ENCODE data around the gene AHNAK2.
A peak's percentile ranks its signal among the peaks of the same experiment; 100 is the strongest.
"Not testable (repeated sequence)": the region's sequence is repeated elsewhere in the genome, so short reads cannot be mapped to it uniquely, and the experiment has no call there.

The AHNAK2 gene

DNA sequence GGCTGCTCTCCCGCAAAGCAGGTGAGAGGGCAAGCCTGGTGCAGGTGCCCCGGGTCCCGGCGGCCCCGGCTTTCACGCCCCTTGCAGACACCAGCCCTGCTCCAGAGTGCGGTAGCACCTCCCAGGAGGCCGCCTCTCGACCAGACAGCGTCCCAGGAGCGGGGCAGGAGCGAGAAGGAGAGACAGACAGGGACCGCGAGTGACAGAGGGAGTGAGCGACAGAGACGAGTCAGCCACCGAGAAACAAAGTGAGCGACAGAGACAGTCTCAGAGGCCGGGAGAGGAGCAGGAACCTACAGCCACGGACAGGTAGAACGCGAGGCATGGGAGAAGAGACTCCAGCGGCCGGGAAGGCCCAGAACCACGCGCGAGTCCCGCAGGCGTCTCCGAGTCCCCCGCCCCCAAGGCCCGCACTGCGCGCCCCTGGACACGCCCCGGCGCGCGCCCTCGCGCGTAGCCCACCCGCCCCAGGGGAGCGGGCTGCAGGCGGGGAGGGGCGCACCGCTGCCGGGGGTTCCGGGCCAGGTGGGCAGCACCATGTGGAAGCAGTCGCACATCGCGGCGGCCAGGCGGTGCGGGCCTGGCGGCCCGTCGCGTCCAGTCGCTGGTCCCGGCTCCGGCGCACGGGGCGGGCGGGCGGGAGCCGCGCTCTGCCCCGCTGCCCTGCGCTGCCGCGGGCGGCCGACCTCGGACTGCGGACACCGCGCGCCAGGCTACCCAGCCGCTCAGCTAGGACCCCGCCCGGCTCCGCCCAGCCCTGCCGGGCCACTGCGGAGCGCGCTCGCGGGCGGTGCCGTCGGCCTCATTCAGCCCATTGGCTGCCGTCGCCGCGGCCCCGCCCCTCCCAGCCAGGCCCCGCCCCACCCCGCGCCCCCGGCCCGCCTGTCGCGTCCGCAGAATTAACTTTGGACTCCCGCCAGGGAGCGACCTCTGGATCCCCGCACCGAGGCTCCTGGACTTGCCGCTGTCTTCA lies at the start of gene AHNAK2:
AHNAK2 (minus strand) TSS at position 694 of the 973 bp plus-strand sequence; CDS start at position 557, 137 bp downstream.
- no peak for DNase-seq

DNA sequence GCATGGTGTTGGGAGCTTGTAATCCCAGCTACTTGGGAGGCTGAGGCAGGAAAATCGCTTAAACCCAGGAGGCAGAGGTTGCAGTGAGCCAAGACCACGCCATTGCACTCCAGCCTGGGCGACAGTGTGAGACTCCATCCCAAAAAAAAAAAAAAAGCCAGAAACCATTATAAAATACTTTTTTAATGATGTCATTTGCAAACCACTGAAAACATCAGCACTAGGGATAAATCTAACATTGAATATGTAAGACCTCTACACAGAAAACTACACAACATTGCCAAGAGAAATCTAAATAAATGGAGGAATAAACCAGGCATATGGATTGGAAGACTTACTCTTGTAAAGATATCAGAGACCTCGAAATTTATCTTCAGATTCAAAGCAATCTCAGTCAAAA lies 49.5 kb upstream of the AHNAK2 start:
- DNase-seq = not testable (repeated sequence)

DNA sequence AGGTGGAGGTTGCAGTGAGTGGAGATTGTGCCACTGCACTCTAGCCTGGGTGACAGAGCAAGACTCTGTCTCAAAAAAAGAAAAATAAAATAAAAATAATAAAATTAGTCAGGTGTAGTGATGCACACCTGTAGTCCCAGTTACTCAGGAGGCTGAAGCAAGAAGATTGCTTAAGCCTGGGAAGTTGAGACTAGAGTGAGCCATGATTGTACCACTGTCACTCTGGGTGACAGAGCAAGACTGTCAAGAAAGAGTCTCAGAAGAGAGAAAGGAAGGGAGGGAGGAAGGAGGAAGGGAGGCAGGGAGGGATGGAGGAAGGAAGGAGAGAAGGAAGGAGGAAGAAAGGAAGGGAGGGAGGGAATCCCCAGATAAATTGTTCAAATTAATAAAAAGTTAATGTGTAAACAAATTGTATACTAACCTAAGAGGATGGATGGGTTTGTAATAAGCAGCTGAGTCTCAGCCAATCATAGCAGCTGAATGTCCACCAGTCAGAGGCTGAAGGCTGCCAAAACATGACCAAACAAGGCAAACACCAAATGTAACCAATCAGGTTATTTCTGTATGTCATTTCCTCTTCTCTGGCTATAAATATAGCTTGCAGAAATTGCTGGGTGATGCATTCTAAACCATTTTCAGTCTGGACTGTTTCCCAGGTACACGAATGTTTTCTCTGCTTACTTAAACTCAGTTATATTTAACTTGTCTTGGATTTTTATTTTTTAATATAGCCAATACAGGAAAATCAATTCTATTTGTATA lies 48.8 kb upstream of the AHNAK2 start:
- no peak for DNase-seq

DNA sequence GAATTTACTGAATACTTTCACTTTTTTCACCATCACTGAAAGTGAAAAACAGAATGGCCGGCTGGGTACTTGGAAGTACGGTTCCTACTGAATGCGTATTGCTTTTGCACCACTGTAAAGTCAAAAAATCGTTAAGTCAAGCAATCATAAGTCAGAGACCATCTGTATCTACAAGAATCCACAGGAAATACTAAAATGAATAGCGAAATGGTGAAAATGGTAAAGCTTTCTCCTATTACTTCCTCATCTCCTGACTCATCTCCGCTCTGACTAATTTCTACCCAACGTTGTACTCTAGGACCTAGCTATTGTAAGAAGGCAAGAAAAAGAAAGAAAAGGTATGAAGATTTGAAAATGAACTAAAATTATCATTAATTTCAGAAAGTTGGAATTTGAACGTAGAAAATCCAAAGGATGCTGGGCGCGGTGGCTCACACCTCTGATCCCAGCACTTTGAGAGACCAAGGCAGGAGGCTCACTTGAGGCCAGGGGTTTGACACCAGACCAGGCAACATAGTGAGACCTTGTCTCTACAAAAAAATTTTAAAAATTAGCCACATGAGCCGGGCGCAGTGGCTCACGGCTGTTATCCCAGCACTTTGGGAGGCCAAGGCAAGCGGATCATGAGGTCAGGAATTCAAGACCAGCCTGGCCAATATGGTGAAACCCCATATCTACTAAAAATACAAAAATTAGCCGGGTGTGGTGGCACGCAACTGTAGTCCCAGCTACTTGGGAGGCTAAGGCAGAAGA lies 48.0 kb upstream of the AHNAK2 start:
- no peak for DNase-seq

DNA sequence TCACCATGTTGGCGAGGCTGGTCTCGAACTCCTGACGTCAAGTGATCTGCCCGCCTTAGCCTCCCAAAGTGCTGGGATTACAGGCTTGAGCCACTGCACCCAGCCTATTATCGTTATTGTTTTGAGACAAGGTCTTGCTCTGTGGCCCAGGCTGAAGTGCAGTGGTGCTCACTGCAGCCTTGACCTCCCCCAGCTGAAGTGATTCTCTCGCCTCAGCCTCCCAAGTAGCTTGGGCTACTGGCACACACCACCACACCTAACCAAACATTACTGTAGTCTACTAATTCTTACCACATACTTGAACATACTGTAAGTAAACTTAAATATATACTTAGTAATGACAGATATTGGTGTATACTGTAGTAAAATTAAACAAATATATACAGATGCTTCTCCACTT lies 47.3 kb upstream of the AHNAK2 start:
- DNase-seq = no peak

DNA sequence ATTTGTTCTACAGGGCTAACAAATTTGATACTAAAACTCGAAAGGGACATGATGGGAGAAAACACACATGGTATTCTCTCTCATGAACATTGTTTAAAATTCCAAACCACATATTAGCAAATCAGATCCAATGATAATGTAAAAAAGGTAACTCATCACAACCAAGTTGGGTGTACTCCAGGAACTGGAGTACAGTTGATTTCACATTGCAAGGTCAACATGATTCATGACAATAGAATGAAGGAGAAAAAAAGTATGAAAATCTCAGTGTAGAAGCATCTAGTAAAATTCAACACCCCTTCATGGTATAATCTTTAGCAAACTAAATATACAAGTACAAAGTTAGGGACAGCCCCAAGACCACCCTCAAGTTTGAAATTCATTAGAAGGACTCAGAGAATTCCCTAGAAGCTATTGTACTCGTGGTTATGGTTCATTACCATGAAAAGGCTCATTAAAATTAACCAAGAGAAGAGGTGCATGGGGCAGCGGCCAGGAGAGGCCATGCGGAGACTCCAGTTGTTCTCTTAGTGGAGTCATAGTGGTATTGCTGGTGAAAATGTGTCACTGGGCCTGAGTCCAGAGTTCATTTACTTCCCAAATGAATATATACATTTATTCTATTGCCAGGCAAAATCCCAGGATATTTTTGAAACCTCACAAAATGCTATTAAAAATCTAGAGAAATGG lies 45.8 kb upstream of the AHNAK2 start:
- no peak for DNase-seq

DNA sequence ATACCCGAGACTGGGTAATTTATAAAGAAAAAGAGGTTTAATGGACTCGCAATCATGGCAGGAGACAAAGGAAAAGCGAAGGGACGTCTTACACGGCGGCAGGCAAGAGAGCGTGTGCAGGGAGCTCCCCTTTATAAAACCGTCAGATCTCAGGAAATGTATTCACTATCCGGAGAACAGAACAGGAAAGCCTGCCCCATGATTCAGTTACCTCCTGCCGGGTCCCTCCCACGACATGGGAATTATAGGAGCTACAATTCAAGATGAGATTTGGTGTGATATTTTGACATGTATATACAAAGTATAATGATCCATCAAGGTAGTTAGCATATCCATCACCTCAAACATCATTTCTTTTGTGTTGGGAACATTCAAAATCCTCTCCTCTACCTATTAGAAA lies 45.0 kb upstream of the AHNAK2 start:
- no peak for DNase-seq

DNA sequence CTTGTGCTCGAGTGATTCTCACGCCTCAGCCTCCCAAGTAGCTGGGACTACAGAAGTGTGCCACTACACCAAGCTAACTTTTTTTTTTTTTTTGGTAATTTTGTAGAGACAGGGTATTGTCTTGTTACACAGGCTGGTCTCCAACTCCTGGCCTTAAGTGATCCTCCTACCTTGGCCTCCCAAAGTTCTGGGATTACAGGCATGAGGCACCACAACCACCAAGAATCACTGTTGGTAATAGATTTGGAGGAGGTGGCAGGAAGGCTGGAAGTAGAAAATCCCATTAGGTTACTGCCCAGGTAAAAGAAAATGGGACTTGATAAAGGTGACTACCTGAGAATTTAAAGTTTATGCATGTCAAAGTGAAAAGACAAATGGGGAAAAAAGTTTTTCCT lies 44.1 kb upstream of the AHNAK2 start:
- no peak for DNase-seq

DNA sequence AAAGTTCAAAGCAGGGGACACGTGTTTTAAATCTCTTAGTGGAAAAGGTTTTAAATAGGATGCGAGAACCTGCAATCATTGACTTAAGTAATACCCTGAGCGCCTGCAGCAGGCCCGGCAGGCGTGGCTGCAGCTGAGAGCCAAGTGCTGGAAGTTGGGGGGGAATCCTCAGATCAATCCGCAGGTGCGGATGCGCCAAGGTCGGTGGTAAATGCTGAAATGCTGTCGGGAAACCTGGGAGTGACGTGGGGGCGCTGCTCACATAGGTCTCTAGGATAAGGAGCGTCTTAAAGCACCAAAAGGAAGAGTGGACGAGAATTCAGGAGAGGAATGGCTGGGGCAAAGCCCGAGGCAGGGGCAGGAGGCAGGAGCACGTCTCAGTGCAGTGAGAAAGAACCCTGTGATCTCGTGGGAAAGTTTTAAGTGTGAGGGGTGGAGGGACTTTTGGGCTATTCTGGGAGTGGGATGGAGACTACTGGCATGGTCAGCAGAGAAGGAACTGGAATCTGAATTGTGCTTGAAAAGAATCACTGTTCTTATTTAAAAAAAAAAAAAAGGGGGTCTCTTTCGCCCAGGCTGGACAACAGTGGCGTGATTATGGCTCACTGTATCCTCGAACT lies 43.6 kb upstream of the AHNAK2 start:
- no peak for DNase-seq

DNA sequence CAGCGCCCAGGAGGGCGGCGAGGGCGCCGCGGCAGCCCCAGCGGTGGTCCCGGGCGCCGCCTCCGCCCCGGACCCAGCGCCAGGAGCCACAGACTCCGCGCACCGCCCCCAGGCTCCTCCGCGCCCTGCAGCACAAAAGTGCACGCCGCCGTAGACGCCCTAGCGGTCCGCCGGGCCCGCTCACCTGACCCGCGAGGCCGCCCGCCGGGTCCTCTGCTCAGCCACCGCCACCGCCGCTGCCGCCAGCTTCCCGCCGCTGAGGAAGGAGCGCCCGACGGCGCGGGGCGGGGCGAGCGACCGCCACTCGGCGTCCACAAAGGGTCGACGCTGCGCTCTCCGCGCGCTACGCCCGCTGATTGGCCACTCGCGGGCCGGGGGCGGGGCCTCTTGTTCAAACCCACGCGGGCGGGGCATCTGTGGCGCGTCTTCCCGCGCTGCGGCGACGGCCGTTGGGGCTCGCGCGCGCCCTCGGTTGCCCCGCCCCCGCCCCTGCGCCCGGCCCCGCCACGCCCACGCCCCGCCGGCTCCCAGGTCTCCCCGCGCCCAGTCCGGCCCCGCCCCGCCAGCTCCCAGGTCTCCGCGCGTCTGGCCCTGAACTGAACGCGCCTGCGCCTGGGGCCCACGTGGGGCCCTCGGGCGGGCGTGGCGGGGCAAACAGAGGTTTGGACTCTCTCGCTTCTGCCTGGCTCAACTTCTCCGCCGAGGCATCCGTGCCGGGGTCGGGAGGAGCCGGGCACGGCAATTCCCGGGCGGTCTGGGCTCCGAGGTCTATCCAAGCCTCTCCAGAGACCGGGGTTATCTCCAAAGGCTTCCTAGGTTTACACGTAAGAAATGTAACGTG lies 42.9 kb upstream of the AHNAK2 start, which contains the start of gene CDCA4:
CDCA4 (minus strand) TSS at position 269 of the 841 bp plus-strand sequence. CDS start 9,154 bp downstream, outside the sequence.
- DNase-seq = peak; percentile 96

DNA sequence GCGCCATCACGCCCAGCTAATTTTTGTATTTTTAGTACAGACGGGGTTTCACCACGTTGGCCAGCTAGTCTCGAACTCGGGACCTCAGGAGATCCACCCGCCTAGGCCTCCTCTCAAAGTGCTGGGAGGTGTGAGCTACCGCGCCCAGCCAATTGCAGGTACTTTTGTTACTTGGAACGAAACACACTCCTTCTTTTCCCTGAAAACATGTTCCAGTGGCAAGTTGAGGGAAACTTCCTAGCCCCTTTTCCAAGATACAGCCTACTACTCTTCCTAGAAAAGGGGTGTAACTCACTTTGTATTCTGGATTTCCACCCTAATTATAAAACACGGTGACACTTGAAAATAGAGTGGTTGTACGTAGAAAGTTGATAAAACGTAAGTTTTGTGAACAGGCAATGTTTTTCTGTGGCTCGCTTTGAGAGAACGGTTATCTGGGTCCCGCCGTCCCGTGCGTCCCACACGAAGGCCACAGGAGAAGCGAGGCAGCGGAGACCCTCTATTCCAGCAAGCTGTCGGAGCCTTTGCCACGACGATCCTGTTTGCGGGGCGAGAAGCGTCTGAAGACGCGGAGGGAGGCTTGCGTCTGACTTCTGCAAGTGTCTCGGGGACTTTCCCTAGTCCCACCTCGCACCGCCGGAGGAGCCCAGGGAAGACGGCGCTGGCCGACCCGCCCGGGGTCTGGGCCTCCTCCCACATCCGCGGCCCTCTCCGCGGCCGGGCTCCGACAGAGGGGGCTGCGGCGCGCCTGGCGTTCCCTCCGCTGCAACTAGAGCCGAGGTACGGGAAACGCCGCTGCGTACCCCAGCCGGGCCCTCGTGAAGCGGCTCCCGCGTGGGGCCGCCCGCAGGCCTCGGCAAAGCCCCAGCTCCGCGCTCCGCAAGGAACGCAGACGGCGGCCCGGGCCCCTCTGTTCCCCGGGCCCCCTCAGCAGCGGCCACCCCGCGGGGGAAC lies 42.0 kb upstream of the AHNAK2 start:
- DNase-seq = peak; percentile 40

DNA sequence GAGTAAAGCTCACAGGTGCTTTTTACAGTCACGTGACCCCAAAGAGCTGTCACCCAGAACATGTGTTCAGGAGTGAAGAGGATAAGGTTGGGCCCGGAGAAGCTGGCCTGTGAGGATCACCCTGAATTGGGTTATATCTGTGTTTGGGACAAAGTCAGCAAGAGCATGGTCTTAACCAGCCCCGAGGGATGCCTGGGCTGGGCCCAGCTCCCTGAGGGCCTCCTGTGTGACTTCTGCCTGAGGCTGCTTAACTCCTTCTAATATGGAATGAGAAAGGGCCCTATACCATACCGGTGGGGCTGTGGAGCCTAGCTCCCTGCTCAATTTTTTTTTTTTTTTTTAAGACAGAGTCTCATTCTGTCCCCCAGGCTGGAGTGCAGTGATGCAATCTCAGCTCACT lies 40.2 kb upstream of the AHNAK2 start:
- no peak for DNase-seq

DNA sequence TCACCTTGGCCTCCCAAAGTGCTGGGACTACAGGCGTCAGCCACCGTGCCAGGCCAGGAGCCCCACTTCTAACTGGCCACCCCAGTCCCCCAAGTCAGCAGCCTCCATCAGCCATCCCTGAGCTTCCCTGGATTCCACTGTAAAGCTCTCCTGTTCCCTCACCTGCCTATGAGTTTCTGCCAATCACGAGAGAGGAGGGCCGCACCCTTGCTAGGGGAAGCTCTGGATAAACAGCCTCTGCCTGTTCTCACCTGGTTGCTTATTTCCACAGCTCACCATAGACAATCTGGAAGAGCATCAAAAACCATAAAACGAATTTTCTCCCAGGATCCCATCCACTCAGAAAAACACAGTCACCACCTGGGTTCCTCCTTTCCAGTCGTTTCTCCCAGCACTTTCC lies 37.7 kb upstream of the AHNAK2 start:
- DNase-seq = no peak

DNA sequence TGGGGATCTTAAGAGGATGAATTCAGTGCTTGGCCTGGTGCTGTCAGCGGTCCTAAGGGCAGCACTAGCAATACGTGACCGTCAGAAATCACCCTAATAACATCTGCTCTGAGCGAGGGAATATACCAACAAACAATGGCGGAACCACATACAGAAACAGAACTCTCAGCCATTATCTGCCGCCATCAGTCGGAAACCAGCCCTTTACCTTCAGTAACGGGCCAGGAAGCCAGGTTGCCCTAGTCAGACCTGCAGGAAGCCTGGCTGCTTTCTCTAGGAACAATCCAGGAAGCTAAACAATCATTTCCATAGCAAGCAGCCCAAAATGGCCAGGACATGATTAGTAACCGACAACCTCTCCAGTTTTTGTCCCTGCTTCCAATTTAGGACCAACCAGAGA lies 37.1 kb upstream of the AHNAK2 start:
- DNase-seq = no peak

DNA sequence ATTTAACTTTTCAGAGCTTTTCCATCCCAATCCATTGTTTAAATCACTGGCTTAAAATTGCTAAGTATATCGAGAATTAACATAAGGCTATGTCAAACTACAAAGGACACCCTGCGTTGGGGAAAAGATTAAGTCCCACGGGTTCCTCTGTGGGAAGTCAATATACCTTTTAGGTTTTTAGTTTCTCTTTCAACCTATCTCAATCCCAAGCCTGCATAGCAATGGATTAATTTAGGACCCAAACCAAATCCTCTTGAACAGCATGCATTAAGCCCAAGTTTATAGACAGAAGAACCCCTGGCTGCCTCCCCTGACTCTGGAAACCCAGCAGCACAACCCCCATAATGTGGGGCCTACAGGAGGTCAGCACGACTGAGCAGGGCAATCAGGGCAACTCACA lies 36.5 kb upstream of the AHNAK2 start:
- no peak for DNase-seq

DNA sequence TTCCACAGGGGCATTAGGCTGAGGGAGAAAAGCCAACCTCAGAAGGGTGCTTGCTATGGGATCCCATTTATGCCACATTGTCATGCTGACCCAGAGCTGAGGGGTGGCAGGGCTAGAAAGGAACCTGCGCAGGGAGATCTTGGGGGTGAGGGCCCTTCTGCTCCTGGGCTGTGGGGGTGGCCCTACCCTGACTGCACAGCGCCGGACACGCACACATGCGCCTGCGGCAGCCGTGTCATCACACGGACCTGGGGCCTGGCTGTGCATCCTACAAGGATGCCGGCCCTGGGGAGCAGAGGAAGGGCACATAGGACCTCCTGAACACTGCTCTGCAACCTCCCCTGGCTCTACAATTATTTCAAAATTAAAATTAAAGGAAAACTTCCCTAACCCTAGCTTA lies 35.9 kb upstream of the AHNAK2 start:
- DNase-seq = no peak

DNA sequence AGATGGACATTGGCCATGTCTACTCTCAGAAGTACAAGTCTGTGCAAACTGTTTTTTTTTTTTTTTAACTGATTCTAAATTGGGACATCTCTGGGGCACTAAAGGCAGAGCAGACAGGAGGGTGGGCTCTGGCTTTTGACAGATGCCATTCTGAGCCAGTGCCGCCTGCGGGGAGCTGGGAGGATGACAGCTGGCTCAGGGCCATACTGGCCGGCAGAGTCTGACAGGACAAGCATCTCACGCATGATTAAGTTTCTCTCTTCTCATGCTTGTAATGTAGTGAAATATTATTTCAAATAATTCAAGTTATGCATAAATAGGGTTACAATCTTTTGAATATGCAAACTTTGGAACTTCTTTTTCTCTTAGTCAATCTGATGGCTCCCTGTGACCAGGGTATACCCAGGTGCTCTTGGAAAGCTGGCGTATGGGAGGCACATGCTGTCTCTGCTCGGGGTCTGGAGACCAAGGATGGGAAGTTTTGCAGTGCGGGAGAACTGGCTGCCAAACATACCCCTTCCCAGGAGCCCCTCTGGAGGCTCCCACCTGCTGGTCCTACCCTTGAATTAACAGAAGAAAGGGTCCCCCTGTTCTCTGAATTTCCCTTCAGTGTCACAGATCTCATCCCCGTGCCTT lies 35.1 kb upstream of the AHNAK2 start:
- no peak for DNase-seq

DNA sequence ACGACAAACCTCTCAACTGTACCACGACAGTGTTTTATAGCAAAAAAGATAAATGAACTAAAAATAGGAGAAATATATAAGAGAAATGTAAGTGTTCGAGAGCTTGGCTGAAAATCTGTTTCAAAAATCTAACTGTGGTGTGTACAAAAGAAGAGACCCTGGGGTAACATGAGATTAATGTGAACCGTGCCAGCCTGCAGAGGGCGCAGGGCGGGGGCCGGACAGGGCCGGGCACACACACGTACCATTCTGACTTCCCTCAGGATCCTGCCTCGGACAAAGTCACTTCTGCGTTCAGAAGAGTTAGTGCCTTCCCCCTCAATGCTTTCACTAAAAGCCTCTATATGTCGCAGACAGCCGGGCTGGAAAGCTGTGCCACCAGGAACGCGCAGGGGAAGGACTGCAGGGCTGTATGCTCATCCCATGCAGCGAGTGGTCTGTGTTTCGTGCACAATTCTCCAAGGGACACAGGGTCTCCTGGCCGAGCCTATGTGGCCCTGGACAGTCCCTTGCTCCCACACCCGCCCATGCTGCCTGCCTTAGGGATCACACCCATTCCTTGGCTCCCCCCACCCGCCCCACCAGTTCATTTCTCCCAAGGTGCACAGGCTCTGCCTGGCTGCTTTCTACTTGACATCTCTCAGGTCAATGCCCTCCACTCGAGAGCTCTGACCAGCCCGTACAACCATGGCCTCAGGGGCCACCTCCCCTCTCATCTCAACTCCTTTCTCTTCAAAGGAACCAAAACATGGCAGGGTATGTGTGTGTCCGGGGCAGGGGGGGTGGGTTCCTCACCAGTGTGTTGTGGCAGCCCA lies 34.2 kb upstream of the AHNAK2 start:
- DNase-seq = no peak
